Gastroesophageal sphincter (tissue), 3 donors: Measurements from ENCODE around the gene ANLN.

ENCODE experiments used
- CTCF ChIP-seq, 4 experiments: fragments of 200-600 bp in 2 of 4; fragments of 450-650 bp in 2 of 4; sonication (generic) in 1 of 4; IDR thresholded peaks; one replicate each; pipeline ENCODE4 v1.5.1; 2017 to 2019; ENCODE audit warnings: antibody characterized with exemption in 4 of 4, mild to moderate bottlenecking in 2 of 4, moderate library complexity in 2 of 4
- EP300 ChIP-seq: sonication (generic); formaldehyde crosslinking; IDR thresholded peaks from one replicate; pipeline ENCODE4 v1.6.1; 2017; ENCODE audit warnings: antibody characterized with exemption, mild to moderate bottlenecking
- POLR2A ChIP-seq, 2 donors: fragments of 450-650 bp; IDR thresholded peaks; one replicate each; pipeline ENCODE4 v1.6.1; 2017; ENCODE audit warnings: antibody characterized with exemption in 2 of 2, mild to moderate bottlenecking in 2 of 2, moderate library complexity in 1 of 2
- POLR2AphosphoS5 ChIP-seq: sonication (generic); formaldehyde crosslinking; IDR thresholded peaks from one replicate; pipeline ENCODE4 v1.6.1; 2017; ENCODE audit warnings: antibody characterized with exemption

- TF ChIP-seq CTCF (IDR thresholded peaks at IDR 0.05) (no peak), POLR2A (IDR thresholded peaks at IDR 0.05) (no peak), EP300 (no peak), POLR2AphosphoS5 (no peak)
Measured at GRCh38 chr7:36368496-36368895, 21.2 kb upstream of the ANLN start.
